Measurements from ENCODE around the gene TMSB15B. TPM values are rescaled to one million over a fixed set of nuclear protein-coding genes. Genes with fewer than 3 reads are reported as not detected.
"Not testable (repeated sequence)": the region's sequence is repeated elsewhere in the genome, so short reads cannot be mapped to it uniquely, and the experiment has no call there.

TMSB15B gene
- total RNA-seq, 1 donor from 2014 or later, result 13.9 TPM

DNA sequence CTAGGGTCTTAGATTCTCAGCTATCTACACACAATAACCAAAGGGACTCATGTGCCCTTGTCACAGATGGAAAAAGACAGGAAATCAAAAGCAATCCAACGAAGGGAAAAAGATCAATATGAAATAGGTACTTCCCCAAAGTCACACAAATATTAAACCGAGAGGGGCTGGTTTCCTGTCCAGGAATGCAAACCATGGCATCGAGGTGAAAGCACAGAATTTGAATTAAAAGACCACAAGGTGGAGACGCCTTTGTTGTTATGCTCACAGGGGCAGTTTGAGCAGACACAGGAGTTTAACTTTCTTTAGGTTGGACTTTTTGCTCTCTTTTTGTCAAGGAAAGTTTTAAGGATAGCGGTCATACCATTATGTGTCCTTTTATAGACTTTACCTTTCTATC is 36.8 kb downstream of the TMSB15B start:
- no peak for DNase-seq (ENCODE audit: low read depth)
- TF ChIP-seq, protein P1, sequence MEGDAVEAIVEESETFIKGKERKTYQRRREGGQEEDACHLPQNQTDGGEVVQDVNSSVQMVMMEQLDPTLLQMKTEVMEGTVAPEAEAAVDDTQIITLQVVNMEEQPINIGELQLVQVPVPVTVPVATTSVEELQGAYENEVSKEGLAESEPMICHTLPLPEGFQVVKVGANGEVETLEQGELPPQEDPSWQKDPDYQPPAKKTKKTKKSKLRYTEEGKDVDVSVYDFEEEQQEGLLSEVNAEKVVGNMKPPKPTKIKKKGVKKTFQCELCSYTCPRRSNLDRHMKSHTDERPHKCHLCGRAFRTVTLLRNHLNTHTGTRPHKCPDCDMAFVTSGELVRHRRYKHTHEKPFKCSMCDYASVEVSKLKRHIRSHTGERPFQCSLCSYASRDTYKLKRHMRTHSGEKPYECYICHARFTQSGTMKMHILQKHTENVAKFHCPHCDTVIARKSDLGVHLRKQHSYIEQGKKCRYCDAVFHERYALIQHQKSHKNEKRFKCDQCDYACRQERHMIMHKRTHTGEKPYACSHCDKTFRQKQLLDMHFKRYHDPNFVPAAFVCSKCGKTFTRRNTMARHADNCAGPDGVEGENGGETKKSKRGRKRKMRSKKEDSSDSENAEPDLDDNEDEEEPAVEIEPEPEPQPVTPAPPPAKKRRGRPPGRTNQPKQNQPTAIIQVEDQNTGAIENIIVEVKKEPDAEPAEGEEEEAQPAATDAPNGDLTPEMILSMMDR (conservative IDR thresholded peaks at IDR 0.05; ENCODE audit: low read depth, low read length), result no peak
- H3K4me3 ChIP-seq (ENCODE audit: low read depth, low read length), result no peak overlapping the region

DNA sequence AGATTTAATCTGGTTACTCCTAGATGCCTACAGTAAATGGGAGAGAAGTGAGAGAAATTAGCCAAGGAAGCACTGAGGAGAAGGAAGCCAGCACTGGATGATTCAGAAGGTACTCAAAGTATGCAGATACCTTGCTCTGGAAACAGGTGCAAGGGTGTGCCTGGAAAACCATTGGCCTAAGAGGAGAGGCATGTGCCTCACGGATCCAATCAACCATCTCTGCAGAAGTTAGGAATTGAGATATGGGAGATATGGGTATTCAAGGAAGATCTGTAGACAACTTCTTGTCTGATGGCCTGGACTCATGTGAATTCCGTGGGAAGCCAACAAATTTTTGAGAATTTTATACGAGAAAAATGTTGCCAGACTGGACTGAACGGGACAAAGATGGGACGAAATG is 46.4 kb downstream of the TMSB15B start:
- DNase-seq (ENCODE audit: low read depth), result no peak
- H3K4me3 ChIP-seq (ENCODE audit: low read depth, low read length), result no peak overlapping the region
- TF ChIP-seq, protein P1 (conservative IDR thresholded peaks at IDR 0.05; ENCODE audit: low read depth, low read length), result no peak

GRCh38 chrX:104013158-104013557 is 50.7 kb downstream of the TMSB15B start:
- TF ChIP-seq, protein P1 (conservative IDR thresholded peaks at IDR 0.05; ENCODE audit: low read depth, low read length), result no peak
- H3K4me3 ChIP-seq (ENCODE audit: low read depth, low read length), result no peak overlapping the region
- no peak for DNase-seq (ENCODE audit: low read depth)

GRCh38 chrX:104013606-104014005 is 51.2 kb downstream of the TMSB15B start, which contains the start of gene H2BW1:
Gene H2BW1 (minus strand): TSS chrX:104013708. CDS start chrX:104013576, 132 bp downstream.
- no peak for DNase-seq (ENCODE audit: low read depth)
- TF ChIP-seq, protein P1 (conservative IDR thresholded peaks at IDR 0.05; ENCODE audit: low read depth, low read length), result no peak
- H3K4me3 ChIP-seq (ENCODE audit: low read depth, low read length), result no peak within 1 kb of the TSS

- DNase-seq (ENCODE audit: low read depth); H3K4me3 ChIP-seq (ENCODE audit: low read depth, low read length): not testable (repeated sequence)
These were observed 53.1 kb downstream of the TMSB15B start for GRCh38 chrX:104015576-104015975.

Other genes starting within 250 kb of the TMSB15B start
- not detected in 2 replicates for gene PLP1, start 185.8 kb upstream of the TMSB15B start, total RNA-seq
- 0.22 and 0.40 TPM in 2 replicates for gene RAB9B, start 130.4 kb upstream of the TMSB15B start, total RNA-seq
- not detected in 2 replicates for gene H2BW1, start 51.1 kb downstream of the TMSB15B start, total RNA-seq
- gene H2BW2, start 77.3 kb downstream of the TMSB15B start, total RNA-seq, result not detected in 2 replicates
- gene TMSB15C, start 113.6 kb downstream of the TMSB15B start, total RNA-seq, result 2.9 and 4.1 TPM in 2 replicates
- gene ZCCHC18, start 149.9 kb downstream of the TMSB15B start, total RNA-seq, result 0.63 and 1.2 TPM in 2 replicates
- gene SLC25A53, start 194.4 kb downstream of the TMSB15B start, total RNA-seq, result 3.0 and 5.2 TPM in 2 replicates
- gene FAM199X, start 203.8 kb downstream of the TMSB15B start, total RNA-seq, result 16.1 and 16.3 TPM in 2 replicates

Measured in epithelial cell of proximal tubule (primary cell).